OCI-LY3 (cell line): Measurements from ENCODE around the gene CDC42EP5.

Source experiments
- EZH2phosphoT487 ChIP-seq: fragments of 200-600 bp; shearing (Covaris generic); IDR thresholded peaks from 2 replicates; pipeline ENCODE4 v1.6.1; 2018; ENCODE audit warnings: antibody characterized with exemption, mixed run types, low read depth
- TF ChIP-seq, protein P1 (sequence below): fragments of 200-600, 300-600 bp; sonication (generic); IDR thresholded peaks from 2 replicates; pipeline ENCODE4 v1.5.1; 2014; ENCODE audit warnings: antibody characterized with exemption, low read length, low read depth

DNA sequence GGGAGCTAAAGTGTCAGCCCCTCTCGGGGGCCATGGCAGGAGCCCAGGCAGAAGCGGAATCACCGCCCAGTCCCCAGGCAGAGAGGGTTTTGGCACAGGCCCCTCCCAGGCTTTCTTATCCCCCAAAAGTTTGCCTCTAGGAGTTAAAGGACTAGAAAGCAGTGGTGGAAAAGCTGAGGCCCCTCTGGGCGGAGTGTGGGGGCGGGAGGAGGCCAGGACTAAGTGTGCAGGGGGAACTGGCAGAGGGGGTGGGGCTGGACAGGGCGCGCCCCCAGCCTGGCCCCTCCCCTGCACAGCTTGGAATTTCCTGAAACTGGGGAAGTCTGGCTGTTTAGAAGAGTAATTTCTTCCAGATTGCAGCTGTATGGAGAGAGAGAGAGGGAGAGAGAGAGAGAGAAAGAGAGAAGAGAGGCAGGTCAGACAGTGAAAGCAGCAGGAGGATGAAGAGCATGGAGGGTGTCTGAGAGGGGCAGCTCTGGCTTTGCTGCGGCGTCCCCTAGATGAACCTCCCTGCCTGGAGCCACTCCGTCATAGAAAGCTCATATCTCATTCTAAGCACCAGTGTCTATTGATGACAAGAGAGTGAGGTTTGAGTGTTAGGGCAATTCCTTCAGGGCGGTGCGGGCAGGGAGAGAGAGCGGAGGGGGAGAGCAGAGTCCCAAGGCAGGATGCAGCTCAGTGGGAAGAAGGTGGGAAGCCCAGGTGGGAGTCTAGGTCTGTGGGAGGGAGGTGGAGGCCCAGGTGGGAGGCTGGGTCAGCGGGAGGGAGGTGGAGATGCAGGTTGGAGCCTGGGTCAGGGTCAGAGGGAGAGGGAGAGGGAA, at the start of gene CDC42EP5:
- TF ChIP-seq, protein P1, sequence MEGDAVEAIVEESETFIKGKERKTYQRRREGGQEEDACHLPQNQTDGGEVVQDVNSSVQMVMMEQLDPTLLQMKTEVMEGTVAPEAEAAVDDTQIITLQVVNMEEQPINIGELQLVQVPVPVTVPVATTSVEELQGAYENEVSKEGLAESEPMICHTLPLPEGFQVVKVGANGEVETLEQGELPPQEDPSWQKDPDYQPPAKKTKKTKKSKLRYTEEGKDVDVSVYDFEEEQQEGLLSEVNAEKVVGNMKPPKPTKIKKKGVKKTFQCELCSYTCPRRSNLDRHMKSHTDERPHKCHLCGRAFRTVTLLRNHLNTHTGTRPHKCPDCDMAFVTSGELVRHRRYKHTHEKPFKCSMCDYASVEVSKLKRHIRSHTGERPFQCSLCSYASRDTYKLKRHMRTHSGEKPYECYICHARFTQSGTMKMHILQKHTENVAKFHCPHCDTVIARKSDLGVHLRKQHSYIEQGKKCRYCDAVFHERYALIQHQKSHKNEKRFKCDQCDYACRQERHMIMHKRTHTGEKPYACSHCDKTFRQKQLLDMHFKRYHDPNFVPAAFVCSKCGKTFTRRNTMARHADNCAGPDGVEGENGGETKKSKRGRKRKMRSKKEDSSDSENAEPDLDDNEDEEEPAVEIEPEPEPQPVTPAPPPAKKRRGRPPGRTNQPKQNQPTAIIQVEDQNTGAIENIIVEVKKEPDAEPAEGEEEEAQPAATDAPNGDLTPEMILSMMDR, result no peak
- no peak for TF ChIP-seq EZH2phosphoT487
